ENCODE data around the gene ETS1. TPM values are rescaled to one million over a fixed set of nuclear protein-coding genes. Genes with fewer than 3 reads are reported as not detected.
A peak's percentile ranks its signal among the peaks of the same experiment; 100 is the strongest.

Gene ETS1
- total RNA-seq, 1 donor from 2014 or later = 45.3 TPM

DNA sequence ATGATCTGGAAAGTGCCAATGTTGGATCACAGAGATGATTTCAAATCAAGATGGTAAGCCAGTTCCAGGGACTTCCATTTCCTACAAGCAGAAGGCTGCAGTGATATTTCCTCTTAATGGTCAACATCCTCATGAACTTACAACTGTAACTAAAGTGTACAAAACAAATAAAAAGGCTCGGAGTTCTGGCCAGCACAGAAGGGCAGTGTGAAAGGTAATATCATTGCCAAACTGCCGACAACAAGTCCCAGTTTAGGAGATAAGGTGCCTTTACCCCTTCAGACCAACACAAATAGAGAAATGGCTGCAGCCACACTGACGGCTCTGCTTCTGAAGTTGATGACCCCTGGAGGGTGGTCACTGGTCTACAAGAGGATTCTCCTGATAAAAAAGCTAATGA, 91.1 kb downstream of the ETS1 start:
- no peak for DNase-seq
- TF ChIP-seq, protein P1, sequence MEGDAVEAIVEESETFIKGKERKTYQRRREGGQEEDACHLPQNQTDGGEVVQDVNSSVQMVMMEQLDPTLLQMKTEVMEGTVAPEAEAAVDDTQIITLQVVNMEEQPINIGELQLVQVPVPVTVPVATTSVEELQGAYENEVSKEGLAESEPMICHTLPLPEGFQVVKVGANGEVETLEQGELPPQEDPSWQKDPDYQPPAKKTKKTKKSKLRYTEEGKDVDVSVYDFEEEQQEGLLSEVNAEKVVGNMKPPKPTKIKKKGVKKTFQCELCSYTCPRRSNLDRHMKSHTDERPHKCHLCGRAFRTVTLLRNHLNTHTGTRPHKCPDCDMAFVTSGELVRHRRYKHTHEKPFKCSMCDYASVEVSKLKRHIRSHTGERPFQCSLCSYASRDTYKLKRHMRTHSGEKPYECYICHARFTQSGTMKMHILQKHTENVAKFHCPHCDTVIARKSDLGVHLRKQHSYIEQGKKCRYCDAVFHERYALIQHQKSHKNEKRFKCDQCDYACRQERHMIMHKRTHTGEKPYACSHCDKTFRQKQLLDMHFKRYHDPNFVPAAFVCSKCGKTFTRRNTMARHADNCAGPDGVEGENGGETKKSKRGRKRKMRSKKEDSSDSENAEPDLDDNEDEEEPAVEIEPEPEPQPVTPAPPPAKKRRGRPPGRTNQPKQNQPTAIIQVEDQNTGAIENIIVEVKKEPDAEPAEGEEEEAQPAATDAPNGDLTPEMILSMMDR (IDR thresholded peaks at IDR 0.05; ENCODE audit: borderline replicate concordance) = no peak
- peak overlapping the region; percentile 97 for H3K27ac ChIP-seq (replicated peaks)
- H3K27me3 ChIP-seq (ENCODE audit: low read depth) = no peaks in the 10 kb centered on the region
- peak overlapping the region; percentile 57 for H3K4me3 ChIP-seq
- peaks cover 100% of the 10 kb centered on the region for H3K4me1 ChIP-seq
- intact Hi-C loops (cut with micrococcal nuclease) = no loop called here
- no peaks in the 10 kb centered on the region for H3K9me3 ChIP-seq (replicated peaks)
- H3K36me3 ChIP-seq = no peaks in the 10 kb centered on the region

DNA sequence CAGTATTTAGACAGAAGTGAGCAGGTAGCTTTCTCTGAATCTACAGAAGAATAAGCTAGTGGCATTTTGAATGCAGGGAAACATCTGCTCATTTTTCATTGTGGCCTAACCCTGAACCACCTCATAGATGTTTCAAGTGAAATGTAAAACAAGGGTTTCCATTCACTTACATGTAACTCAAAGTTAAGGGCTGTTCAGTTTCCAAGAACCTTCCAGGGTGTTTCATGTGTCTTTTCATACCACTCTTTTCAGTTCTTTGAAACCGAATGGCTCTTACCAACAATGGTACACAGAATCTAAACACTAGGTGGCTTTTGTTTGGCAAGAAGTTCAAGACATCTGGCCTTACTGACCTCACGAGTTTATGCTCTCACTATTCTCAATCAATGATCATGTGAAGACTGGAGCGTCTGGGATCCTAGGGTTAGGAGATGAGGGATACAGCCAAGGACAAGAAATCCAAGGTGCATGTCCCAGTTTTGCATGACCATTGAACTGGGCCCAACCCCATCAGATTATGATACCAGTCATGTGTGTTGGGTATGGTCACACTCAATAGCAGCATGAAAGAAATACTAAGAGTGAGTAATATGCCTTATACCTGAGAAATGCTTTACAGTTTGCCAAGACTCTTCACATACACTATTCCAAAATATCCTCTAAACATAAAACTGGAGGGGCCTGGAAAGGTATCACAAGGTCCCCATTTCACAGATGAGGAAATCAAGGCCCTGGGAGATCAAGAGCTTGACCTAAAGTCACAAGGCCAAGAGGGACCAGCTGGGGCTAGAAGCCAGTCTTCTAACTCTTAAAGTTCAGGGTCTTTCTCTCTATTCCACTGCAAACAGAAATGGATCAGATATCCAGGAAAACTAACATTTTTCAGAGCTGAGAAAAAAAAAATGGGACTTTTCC, 92.7 kb downstream of the ETS1 start:
- Histone ChIP-seq H3K27me3 (ENCODE audit: low read depth) (no peaks in the 10 kb centered on the region), H3K36me3 (peaks cover 8% of the 10 kb centered on the region), H3K4me3 (no peak overlapping the region), H3K4me1 (peaks cover 100% of the 10 kb centered on the region), H3K9me3 (replicated peaks) (no peaks in the 10 kb centered on the region), H3K27ac (replicated peaks) (peak overlapping the region; percentile 97)
- DNase-seq = no peak
- intact Hi-C loops (cut with micrococcal nuclease) = no loop called here
- TF ChIP-seq, protein P1 (IDR thresholded peaks at IDR 0.05; ENCODE audit: borderline replicate concordance) = no peak

- Histone ChIP-seq H3K27ac (replicated peaks) (peak overlapping the region; percentile 97), H3K27me3 (ENCODE audit: low read depth) (no peaks in the 10 kb centered on the region), H3K9me3 (replicated peaks) (no peaks in the 10 kb centered on the region), H3K4me3 (no peak overlapping the region), H3K4me1 (peaks cover 100% of the 10 kb centered on the region), H3K36me3 (peaks cover 19% of the 10 kb centered on the region)
- DNase-seq = no peak
- TF ChIP-seq, protein P1 (IDR thresholded peaks at IDR 0.05; ENCODE audit: borderline replicate concordance) = no peak
- intact Hi-C loops (cut with micrococcal nuclease) = no loop called here
Observed at GRCh38 chr11:128493570-128493965, 93.8 kb downstream of the ETS1 start.

DNA sequence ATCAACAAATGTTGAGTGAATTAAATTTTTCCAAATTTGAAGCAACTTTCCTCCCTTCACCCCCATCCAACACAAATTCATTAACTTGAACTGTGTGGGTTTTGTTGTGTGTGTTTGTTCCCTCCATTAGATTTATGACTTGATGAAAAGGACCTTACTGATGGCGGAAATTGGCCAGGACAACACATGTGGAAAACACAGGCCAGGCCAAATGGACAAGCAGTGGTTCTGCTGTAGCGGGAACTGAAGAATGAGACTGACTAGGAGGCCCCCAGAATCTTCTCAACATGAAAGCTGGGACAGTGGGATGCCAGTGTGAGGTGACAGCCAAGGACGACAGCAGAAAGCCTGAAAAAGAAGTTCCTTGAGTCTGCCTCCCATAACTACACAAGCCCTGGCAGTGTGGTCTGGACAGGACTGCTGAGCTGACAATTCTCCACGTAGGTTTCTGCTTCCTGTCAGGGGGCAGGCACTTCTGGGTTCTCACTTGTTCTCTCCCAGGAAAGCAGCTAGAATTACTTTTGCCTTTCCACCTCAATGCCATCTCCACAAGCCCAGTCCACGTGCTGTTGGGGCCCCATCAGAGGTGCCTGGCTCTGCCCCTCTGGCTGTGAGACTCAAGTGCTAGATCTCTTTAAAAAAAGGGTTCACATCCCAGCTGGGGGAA, 94.3 kb downstream of the ETS1 start:
- H3K4me1 ChIP-seq = peaks cover 100% of the 10 kb centered on the region
- no peaks in the 10 kb centered on the region for H3K27me3 ChIP-seq (ENCODE audit: low read depth)
- H3K4me3 ChIP-seq = no peak overlapping the region
- intact Hi-C loops (cut with micrococcal nuclease) = no loop called here
- H3K9me3 ChIP-seq (replicated peaks) = no peaks in the 10 kb centered on the region
- no peak for DNase-seq
- TF ChIP-seq, protein P1 (IDR thresholded peaks at IDR 0.05; ENCODE audit: borderline replicate concordance) = no peak
- H3K27ac ChIP-seq (replicated peaks) = peak overlapping the region; percentile 97
- peaks cover 24% of the 10 kb centered on the region for H3K36me3 ChIP-seq

- TF ChIP-seq, protein P1 (IDR thresholded peaks at IDR 0.05; ENCODE audit: borderline replicate concordance) = no peak
- Histone ChIP-seq H3K27me3 (ENCODE audit: low read depth) (no peaks in the 10 kb centered on the region), H3K9me3 (replicated peaks) (no peaks in the 10 kb centered on the region), H3K4me3 (no peak overlapping the region), H3K36me3 (peaks cover 30% of the 10 kb centered on the region), H3K27ac (replicated peaks) (peak overlapping the region; percentile 97), H3K4me1 (peaks cover 100% of the 10 kb centered on the region)
- DNase-seq = no peak
- intact Hi-C loops (cut with micrococcal nuclease) = no loop called here
Observed at GRCh38 chr11:128492461-128492860, 94.9 kb downstream of the ETS1 start.

Data from left ventricle myocardium inferior (tissue), 1 donor.